BLaER1 treated with 17β-estradiol and CSF1 and Interleukin-3, amounts not matched to agents 10 nM and 100 nM (cell line): ENCODE data around the gene EFCAB6.

Experiments used
- H3K27ac ChIP-seq, 11 experiments: shearing (Covaris generic); formaldehyde crosslinking; 2 replicates each; pipeline ENCODE4 v1.8.1; 2022
- H3K27me3 ChIP-seq, 11 experiments: shearing (Covaris generic); formaldehyde crosslinking; 2 replicates each; pipeline ENCODE4 v1.8.1; 2022
- H3K36me3 ChIP-seq, 11 experiments: shearing (Covaris generic); formaldehyde crosslinking; 2 replicates each; pipeline ENCODE4 v1.8.1; 2022
- H3K4me1 ChIP-seq, 10 experiments: shearing (Covaris generic); formaldehyde crosslinking; 2 replicates each; pipeline ENCODE4 v1.8.1; 2022
- H3K4me2 ChIP-seq, 11 experiments: shearing (Covaris generic); formaldehyde crosslinking; 2 replicates each; pipeline ENCODE4 v1.8.1; 2022
- H3K4me3 ChIP-seq, 10 experiments: shearing (Covaris generic); formaldehyde crosslinking; 2 replicates each; pipeline ENCODE4 v1.8.1; 2022
- H3K9ac ChIP-seq, 11 experiments: shearing (Covaris generic); formaldehyde crosslinking; 2 replicates each; pipeline ENCODE4 v1.8.1; 2022
- H3K9me3 ChIP-seq, 11 experiments: shearing (Covaris generic); formaldehyde crosslinking; replicated peaks in 1 of 11; 2 replicates each; pipeline ENCODE4 v1.8.1; 2022
- H4K20me1 ChIP-seq, 11 experiments: shearing (Covaris generic); formaldehyde crosslinking; 2 replicates each; pipeline ENCODE4 v1.8.1; 2022
- Cebpa-rat ChIP-seq, 11 experiments: shearing (Covaris generic); IDR thresholded peaks; 2 replicates each; pipeline ENCODE4 v1.8.1; 2022

The EFCAB6 gene

DNA sequence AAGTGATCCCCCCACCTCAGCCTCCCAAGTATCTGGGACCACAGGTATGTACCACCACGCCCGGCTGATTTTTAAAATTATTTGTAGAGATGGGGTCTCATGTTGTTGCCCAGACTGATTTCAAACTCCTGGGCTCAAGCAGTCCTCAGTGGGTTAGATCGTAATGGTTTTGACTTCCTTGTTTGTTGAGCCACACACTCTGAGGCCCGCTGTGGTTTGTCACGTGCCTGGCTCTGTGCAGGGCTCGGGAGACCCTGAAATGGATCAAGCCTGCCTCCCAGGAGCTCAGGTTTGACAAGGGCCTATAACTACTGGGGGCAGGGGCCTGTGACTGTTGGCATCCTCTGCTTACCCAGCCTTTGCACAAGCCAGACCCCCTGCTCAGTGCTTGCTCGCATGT, 332.1 kb downstream of the EFCAB6 start:
- Histone ChIP-seq H3K9me3 (no peaks in the 10 kb centered on the region), H3K36me3 (no peaks in the 10 kb centered on the region), H3K4me2 (peak overlapping the region; percentile 63 to 89 (median 79)), H3K27ac (peak overlapping the region; percentile 36 to 78 (median 64); a peak in 20 of 22 replicates), H3K4me3 (no peak overlapping the region), H3K9ac (peak overlapping the region in 9 of 11 experiments; percentile 29 to 64 (median 37); a peak in 11 of 22 replicates), H3K4me1 (peaks cover 36 to 55% (median 47%) of the 10 kb centered on the region in 10 experiments), H3K27me3 (no peaks in the 10 kb centered on the region), H4K20me1 (no peaks in the 10 kb centered on the region)
- no peak for TF ChIP-seq Cebpa-rat (IDR thresholded peaks at IDR 0.05)

DNA sequence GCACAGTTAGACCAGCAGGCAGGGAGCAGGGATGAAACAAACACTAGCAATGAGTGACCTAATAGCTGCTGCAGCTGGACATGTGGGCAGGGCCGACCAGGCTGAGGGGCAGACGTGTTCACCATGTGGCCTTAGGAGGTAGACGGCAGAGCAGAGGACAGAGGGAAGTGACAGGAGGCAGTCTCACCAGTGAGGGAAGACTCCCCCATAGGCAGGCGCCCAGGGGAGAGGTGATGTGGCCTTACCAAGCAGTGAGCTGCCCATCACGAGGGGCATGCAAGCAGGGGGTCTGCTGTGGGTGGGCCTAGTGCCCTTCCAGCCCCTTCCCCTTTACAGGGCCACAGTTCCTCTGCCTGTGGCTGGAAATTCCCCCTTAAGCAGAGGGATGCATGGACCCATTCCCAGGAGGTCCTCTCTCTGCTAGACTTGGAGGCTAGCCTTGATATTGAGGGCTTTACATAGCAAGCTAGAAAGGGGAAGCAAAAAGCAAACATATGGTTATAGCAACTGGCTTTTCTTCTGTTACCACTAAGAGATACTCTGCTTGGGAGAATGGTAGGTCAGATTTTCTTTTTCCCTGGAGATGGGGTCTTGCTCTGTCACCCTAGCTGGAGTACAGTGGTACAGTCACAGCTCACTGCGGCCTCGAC, 332.7 kb downstream of the EFCAB6 start:
- no peaks in the 10 kb centered on the region for H3K36me3 ChIP-seq
- no peaks in the 10 kb centered on the region for H3K9me3 ChIP-seq
- peaks cover 36 to 55% (median 47%) of the 10 kb centered on the region in 10 experiments for H3K4me1 ChIP-seq
- H4K20me1 ChIP-seq: no peaks in the 10 kb centered on the region
- TF ChIP-seq Cebpa-rat (IDR thresholded peaks at IDR 0.05): no peak
- H3K27ac ChIP-seq: peak overlapping the region; percentile 36 to 78 (median 64); a peak in 20 of 22 replicates
- H3K9ac ChIP-seq: peak overlapping the region in 9 of 11 experiments; percentile 29 to 64 (median 37); a peak in 11 of 22 replicates
- peak overlapping the region; percentile 63 to 89 (median 79) for H3K4me2 ChIP-seq
- no peak overlapping the region for H3K4me3 ChIP-seq
- H3K27me3 ChIP-seq: no peaks in the 10 kb centered on the region
